Stimulated activated CD8-positive, alpha-beta memory T cell treated with anti-CD3 and anti-CD28 coated beads, Interleukin-7, amount 100 ng/mL, for 1 hour (primary cell): ENCODE data around the gene TNK1.
"Not testable (repeated sequence)": the region's sequence is repeated elsewhere in the genome, so short reads cannot be mapped to it uniquely, and the experiment has no call there.

Source experiments
- DNase-seq, 2 donors: peaks; one replicate each; pipeline ENCODE4 v3.0.0-alpha.2; 2020; ENCODE audit warnings: low read depth in 2 of 2

Gene TNK1

GRCh38 chr17:7380855-7381683, at the start of gene TNK1:
TNK1 (plus strand) TSS chr17:7381089; CDS start chr17:7382927, 1,838 bp downstream.
- DNase-seq = no peak

DNA sequence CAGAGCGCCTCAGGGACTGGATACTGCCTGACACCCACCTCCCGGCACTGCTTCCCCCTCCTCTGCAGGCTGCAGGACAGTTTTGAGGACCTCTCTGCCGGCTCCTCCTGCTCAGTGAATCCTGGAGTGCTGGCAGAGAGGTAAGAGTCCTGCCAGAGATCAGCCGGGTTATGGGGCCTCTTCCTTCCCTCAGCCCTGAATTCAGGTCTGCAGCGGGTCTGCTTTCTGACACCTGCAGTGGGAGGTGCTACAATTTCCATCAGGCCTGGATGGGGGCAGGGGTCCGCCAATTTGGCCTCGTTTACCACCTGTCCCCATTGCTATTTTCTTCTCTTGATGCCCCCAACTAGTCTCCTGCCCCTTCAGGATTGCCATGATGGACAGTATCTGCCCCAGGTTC, 48.8 kb upstream of the TNK1 start:
- DNase-seq = no peak

GRCh38 chr17:7332600-7333069, 48.3 kb upstream of the TNK1 start:
- DNase-seq = not testable (repeated sequence)

DNA sequence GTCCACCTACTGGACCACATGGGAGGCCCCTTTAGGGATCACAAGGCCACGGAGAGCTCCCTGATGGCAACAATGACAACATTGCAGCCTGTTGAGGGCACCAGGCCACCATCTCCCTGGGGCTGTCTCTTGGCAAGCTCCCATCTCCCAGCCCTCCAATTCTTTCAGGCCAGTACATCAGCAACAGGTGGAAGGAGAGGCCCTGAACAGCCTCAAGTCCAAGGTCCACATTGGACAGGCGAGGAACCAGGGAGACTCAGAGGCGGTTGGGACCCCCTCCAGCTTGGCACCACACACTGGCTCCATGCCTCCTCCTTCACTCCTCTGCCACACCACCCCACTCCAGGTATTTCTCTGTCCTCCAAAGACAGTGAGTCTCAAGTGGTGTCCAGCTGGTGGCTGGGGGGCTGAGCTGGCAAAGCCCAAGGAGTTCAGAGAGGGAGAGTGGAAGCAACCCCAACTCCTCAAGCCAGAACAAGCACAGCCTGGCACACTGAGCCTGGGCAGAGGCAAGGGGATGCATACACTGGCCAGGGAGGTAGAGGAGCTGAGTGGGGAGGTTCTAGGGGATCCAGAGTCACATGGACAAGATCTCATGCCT, 45.9 kb upstream of the TNK1 start:
- no peak for DNase-seq

- not testable (repeated sequence) for DNase-seq
Measured at GRCh38 chr17:7335765-7336164, 45.1 kb upstream of the TNK1 start.

GRCh38 chr17:7336240-7337175, 44.4 kb upstream of the TNK1 start, which contains the start of gene ACAP1:
ACAP1 (plus strand) TSS chr17:7336529; CDS start chr17:7336735, 206 bp downstream.
- DNase-seq = peak; percentile 66 to 77

DNA sequence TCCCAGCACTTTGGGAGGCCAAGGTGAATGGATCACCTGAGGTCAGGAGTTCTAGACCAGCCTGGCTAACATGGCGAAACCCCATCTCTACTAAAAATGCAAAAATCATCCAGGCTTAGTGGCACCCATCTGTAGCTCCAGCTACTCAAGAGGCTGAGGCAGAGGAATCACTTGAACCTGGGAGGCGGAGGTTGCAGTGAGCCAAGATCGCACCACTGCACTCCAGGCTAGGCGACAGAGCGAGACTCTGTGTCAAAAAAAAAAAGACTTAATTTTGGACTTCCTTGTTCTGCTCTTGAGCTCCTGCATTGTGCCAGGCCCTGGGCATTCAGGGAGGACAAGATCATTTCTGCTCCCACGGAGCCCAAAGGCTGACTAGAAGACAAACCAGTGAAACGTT, 43.3 kb upstream of the TNK1 start:
- not testable (repeated sequence) for DNase-seq

GRCh38 chr17:7340179-7340578, 40.7 kb upstream of the TNK1 start:
- DNase-seq = no peak

DNA sequence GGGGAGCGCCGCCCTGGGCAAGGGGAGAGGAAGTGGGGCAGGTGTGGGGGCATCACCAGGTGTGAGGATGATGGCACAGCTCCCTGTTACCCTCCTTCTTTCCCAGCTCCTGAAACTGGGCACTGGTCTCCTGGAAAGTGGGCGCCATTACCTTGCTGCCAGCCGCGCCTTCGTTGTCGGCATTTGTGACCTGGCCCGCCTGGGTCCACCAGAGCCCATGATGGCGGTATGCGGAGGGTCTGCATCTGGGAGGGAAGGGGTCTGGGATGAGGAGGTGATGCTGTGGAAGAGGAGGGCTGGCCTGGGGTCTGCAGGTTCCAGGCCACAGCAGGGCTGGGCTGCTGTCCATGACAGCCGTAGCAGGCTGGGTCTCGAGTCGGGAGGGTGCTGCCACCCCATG, 39.0 kb upstream of the TNK1 start:
- DNase-seq = no peak

DNA sequence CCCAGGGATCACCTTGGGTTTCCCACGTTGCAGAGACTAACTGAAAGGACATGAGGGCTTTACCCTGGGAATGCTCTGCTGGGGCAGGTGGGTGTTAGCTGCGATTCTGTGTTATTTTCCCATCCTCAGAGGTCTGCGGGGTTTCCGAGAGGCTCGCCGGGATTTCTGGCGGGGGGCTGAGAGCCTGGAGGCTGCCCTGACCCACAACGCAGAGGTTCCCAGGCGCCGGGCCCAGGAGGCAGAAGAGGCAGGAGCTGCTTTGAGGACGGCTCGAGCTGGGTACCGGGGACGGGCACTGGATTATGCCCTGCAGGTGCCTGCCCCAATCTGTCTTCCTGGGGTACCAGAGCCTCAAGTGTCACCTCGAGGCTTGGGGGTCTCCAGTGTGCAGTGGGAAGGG, 37.6 kb upstream of the TNK1 start:
- no peak for DNase-seq

DNA sequence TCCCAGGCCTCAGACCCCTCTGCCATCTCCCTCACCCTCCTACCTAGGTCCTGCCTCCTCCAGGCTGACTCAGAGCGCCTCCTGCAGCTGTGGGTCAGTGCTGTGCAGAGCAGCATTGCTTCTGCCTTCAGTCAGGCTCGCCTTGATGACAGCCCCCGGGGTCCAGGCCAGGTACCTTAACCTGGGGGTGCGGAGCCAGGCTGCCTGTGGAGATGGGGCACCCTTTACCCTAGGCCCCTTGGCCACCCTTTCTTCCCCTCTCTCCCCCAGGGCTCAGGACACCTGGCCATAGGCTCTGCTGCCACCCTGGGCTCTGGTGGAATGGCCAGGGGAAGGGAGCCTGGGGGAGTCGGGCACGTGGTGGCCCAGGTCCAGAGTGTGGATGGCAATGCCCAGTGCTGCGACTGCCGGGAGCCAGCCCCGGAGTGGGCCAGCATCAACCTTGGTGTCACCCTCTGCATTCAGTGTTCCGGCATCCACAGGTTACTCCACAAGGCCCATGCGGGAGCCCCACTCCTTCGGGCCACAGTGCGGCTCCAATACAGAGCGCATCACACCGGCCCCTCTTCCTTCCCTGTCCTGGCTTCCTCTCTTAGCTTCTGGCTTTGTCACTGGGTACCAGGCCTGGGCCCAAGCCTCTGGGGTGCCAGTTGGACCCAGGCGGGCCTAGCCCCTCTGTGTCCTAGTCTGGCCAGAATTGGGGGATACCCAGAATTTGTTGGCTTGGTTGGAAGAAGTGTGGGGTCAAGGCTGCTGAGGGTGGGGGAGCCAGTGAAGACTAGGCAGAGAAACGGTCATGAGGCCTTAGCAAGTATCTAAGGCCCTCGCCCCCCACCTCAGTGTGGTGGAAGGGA, 33.9 kb upstream of the TNK1 start:
- no peak for DNase-seq

- no peak for DNase-seq
Measured at GRCh38 chr17:7347630-7348477, 33.0 kb upstream of the TNK1 start.

DNA sequence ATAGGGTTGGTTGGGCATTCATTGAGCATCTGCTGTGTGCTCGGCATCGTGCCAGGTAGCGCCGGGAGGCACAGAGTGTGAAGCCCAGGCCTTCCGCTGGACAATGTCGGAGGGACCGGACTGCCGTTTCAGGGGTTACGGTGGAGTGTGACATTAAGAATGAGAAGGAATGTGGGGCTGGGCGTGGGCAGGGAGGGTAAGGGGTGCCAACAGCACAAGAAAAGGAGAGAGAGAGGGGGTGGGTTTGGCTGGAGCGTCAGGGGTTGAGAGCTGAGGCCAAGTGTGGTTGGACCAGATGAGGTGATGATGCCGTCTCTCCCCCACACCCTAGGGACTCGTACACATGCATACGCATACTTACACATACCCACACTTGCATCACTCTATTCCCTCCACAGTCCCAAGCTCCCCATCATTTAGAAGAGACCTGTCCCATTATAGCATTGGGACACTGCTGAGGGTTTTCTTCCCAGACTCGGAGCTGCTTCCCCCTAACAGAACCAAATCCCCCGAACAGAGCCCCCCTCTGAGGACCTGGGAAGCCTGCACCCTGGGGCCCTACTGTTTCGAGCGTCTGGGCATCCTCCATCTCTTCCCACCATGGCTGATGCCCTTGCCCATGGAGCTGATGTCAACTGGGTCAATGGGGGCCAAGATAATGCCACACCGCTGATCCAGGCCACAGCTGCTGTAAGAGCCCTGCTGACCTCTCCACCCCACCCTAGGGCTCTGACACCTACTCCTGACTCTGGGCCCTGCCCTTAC, 32.2 kb upstream of the TNK1 start:
- DNase-seq = no peak

DNA sequence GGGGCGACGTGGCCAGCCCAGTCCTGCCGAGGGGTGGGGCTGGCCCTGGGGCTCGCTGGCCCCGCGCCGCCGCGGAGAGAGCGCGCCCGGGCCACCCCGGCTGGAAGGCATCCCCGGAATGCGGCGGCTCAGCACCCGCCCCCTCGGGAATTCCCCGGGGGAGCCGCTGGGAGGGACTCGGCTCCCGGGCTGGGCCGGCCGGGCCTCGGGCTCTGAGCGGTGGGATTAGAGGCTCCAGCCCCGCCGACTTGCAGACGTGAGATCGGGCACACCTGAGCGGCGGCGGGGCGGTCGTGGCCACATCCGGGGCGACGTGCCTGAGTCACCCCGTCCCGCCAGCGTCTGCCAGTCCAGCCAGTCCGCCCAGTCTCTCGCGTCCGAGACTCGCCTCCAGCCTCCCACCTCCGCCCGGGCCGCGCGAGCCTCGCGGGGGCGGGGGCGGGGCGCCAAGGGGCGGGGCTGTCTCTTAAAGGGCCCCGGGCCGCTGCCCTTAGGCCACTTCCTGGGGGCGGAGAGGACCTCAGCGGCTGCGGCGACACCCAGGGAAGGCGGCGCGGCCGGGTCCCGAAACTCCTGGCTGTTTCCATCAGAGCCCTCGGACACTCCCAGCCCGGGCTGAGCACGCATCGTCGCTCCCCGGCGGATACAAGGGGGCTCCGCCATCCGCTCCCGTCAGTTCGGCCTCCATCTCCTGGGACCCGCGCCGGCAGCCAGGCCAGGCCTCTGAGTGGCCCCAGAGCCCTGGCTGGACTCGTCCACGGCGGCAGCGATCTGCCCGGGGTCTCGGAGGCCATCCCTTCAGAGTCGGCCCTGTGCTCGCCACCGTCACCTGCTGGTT, 29.0 kb upstream of the TNK1 start, which contains the start of gene KCTD11:
TSS of gene KCTD11 (plus strand) at position 498 of the 838 bp plus-strand sequence.
- DNase-seq = peak; percentile 45 to 53

GRCh38 chr17:7352503-7352889, 28.4 kb upstream of the TNK1 start:
- no peak for DNase-seq

GRCh38 chr17:7352910-7353635, 27.8 kb upstream of the TNK1 start:
- DNase-seq = no peak

DNA sequence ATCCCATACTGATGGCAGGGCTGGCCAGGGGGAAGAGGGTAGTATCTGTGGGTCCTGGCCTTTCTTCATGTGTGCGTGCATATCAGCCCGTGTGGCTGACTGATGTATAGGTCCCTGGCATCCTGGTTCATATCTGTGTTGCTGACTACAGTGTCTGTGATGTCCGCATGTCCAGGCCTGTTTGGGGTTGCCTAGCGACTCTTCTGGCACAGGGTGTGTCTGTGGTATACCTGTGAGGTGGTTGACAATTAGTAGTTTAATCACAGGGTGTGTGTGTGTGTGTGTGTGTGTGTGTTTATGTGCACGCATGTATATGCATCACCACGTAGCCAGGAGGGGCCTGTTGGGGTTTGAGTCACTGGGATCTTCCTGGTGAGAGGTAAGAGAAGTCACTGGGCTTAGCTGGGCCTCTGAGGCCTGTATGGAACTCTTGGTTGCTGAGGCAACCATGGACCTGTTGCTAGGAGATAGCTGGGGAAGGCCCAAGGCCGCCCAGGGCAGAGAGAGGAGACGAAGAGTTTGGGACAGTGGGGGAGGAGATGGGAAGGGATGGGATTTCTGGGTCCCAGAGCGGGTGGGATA, 26.5 kb upstream of the TNK1 start:
- no peak for DNase-seq
